Activated CD8-positive, alpha-beta T cell treated with anti-CD3 and anti-CD28 coated beads for 36 hours (primary cell): ENCODE data around the gene FOXD4. TPM values are rescaled to one million over a fixed set of nuclear protein-coding genes. Genes with fewer than 3 reads are reported as not detected.
"Not testable (repeated sequence)": the region's sequence is repeated elsewhere in the genome, so short reads cannot be mapped to it uniquely, and the experiment has no call there.

Experiments
- ATAC-seq: fragments of 200-7000 bp; cut with Tn5 transposase; one replicate; pipeline ENCODE4 v1.10.0; 2021; ENCODE audit warnings: mild to moderate bottlenecking, moderate library complexity
- CTCF ChIA-PET: fragments of 350-600 bp; sonication (Branson Sonifier 250); formaldehyde crosslinking; loops from one replicate; lab custom pipeline; 2021; ENCODE audit warnings: antibody characterized with exemption; lab: Charles Lee
- POLR2A ChIA-PET: fragments of 350-600 bp; sonication (Branson Sonifier 250); formaldehyde crosslinking; loops from one replicate; lab custom pipeline; 2021; ENCODE audit warnings: antibody characterized with exemption; lab: Charles Lee
- DNase-seq: peaks from one replicate; pipeline ENCODE4 v3.0.0-alpha.2; 2020
- H3K27ac Mint-ChIP-seq: one replicate; pipeline ENCODE4 v1.8.0; 2021; ENCODE audit warnings: mild to moderate bottlenecking, mixed read lengths
- H3K27me3 Mint-ChIP-seq: one replicate; pipeline ENCODE4 v1.8.0; 2021; ENCODE audit warnings: mixed read lengths
- H3K36me3 Mint-ChIP-seq: one replicate; pipeline ENCODE4 v1.8.0; 2021; ENCODE audit warnings: low read depth, mixed read lengths
- H3K4me1 Mint-ChIP-seq: one replicate; pipeline ENCODE4 v1.8.0; 2021; ENCODE audit warnings: low read depth, mixed read lengths
- H3K4me3 Mint-ChIP-seq: one replicate; pipeline ENCODE4 v1.8.0; 2021; ENCODE audit warnings: mild to moderate bottlenecking, moderate library complexity, mixed read lengths
- H3K9me3 Mint-ChIP-seq: one replicate; pipeline ENCODE4 v1.8.0; 2021; ENCODE audit warnings: mixed read lengths
- intact Hi-C: fragments of 100-400 bp; cut with micrococcal nuclease; formaldehyde crosslinking; loops from one replicate; pipeline ENCODE4 v1.10.0; 2022
- total RNA-seq, 2 experiments: library from RNA; stranded (reverse); gene quantifications; one replicate each; pipeline ENCODE4 v1.2.3, GENCODE V29; 2021

The FOXD4 gene
- total RNA-seq, 2 experiments from 2014 or later, result not detected

GRCh38 chr9:110672-111071, 7.5 kb downstream of the FOXD4 start:
- H3K4me3 Mint-ChIP-seq, CTCF ChIA-PET, H3K9me3 Mint-ChIP-seq, DNase-seq, intact Hi-C loops, ATAC-seq, H3K4me1 Mint-ChIP-seq, POLR2A ChIA-PET, H3K36me3 Mint-ChIP-seq, H3K27ac Mint-ChIP-seq: not testable (repeated sequence)
- peaks cover 34% of the 10 kb centered on the region for H3K27me3 Mint-ChIP-seq

- H3K27ac Mint-ChIP-seq, DNase-seq, POLR2A ChIA-PET, H3K4me3 Mint-ChIP-seq, H3K9me3 Mint-ChIP-seq, intact Hi-C loops, H3K4me1 Mint-ChIP-seq, H3K36me3 Mint-ChIP-seq, CTCF ChIA-PET, ATAC-seq: not testable (repeated sequence)
- peaks cover 29% of the 10 kb centered on the region for H3K27me3 Mint-ChIP-seq
Observed at GRCh38 chr9:109540-109939, 8.7 kb downstream of the FOXD4 start.

- intact Hi-C loops, POLR2A ChIA-PET: not testable (repeated sequence)
Observed at GRCh38 chr9:108742-109495, 9.3 kb downstream of the FOXD4 start.

GRCh38 chr9:105991-106390, 12.2 kb downstream of the FOXD4 start:
- H3K36me3 Mint-ChIP-seq, POLR2A ChIA-PET, intact Hi-C loops, H3K4me1 Mint-ChIP-seq, DNase-seq, H3K4me3 Mint-ChIP-seq, H3K27ac Mint-ChIP-seq, CTCF ChIA-PET, ATAC-seq, H3K9me3 Mint-ChIP-seq: not testable (repeated sequence)
- peaks cover 19% of the 10 kb centered on the region for H3K27me3 Mint-ChIP-seq

More at GRCh38 chr9:108742-109495, 9.3 kb downstream of the FOXD4 start:
- DNase-seq, H3K9me3 Mint-ChIP-seq, H3K4me1 Mint-ChIP-seq, CTCF ChIA-PET, H3K4me3 Mint-ChIP-seq, H3K27ac Mint-ChIP-seq, ATAC-seq, H3K36me3 Mint-ChIP-seq: not testable (repeated sequence)
- peaks cover 26% of the 10 kb centered on the region for H3K27me3 Mint-ChIP-seq

- H3K9me3 Mint-ChIP-seq, H3K4me1 Mint-ChIP-seq, DNase-seq, H3K27ac Mint-ChIP-seq, intact Hi-C loops, H3K4me3 Mint-ChIP-seq, H3K27me3 Mint-ChIP-seq, H3K36me3 Mint-ChIP-seq, CTCF ChIA-PET, POLR2A ChIA-PET, ATAC-seq: not testable (repeated sequence)
Observed at GRCh38 chr9:100430-100829, 17.8 kb downstream of the FOXD4 start.

GRCh38 chr9:99867-100266, 18.4 kb downstream of the FOXD4 start:
- H3K27me3 Mint-ChIP-seq, POLR2A ChIA-PET, DNase-seq, ATAC-seq, intact Hi-C loops, H3K4me1 Mint-ChIP-seq, CTCF ChIA-PET, H3K4me3 Mint-ChIP-seq, H3K36me3 Mint-ChIP-seq, H3K9me3 Mint-ChIP-seq, H3K27ac Mint-ChIP-seq: not testable (repeated sequence)

- POLR2A ChIA-PET, CTCF ChIA-PET, H3K4me3 Mint-ChIP-seq, intact Hi-C loops, ATAC-seq, H3K4me1 Mint-ChIP-seq, H3K36me3 Mint-ChIP-seq, H3K27ac Mint-ChIP-seq, H3K9me3 Mint-ChIP-seq, H3K27me3 Mint-ChIP-seq, DNase-seq: not testable (repeated sequence)
Observed at GRCh38 chr9:98775-99174, 19.4 kb downstream of the FOXD4 start.

GRCh38 chr9:94992-95391, 23.2 kb downstream of the FOXD4 start:
- POLR2A ChIA-PET, H3K36me3 Mint-ChIP-seq, H3K4me1 Mint-ChIP-seq, intact Hi-C loops, H3K4me3 Mint-ChIP-seq, H3K27me3 Mint-ChIP-seq, H3K9me3 Mint-ChIP-seq, CTCF ChIA-PET, H3K27ac Mint-ChIP-seq: not testable (repeated sequence)
- peak; percentile 47 for ATAC-seq
- peak; percentile 23 for DNase-seq

- intact Hi-C loops, POLR2A ChIA-PET, H3K4me1 Mint-ChIP-seq, H3K36me3 Mint-ChIP-seq, ATAC-seq, CTCF ChIA-PET, H3K9me3 Mint-ChIP-seq, DNase-seq, H3K27me3 Mint-ChIP-seq, H3K27ac Mint-ChIP-seq, H3K4me3 Mint-ChIP-seq: not testable (repeated sequence)
Observed at GRCh38 chr9:94323-94722, 23.9 kb downstream of the FOXD4 start.

GRCh38 chr9:93909-94308, 24.3 kb downstream of the FOXD4 start:
- H3K4me3 Mint-ChIP-seq, H3K36me3 Mint-ChIP-seq, DNase-seq, H3K4me1 Mint-ChIP-seq, ATAC-seq, H3K9me3 Mint-ChIP-seq, H3K27ac Mint-ChIP-seq, POLR2A ChIA-PET, CTCF ChIA-PET, intact Hi-C loops, H3K27me3 Mint-ChIP-seq: not testable (repeated sequence)

- not testable (repeated sequence) for ATAC-seq
Observed at GRCh38 chr9:90851-91250, 27.4 kb downstream of the FOXD4 start.

GRCh38 chr9:88396-89037, 29.7 kb downstream of the FOXD4 start:
- H3K27me3 Mint-ChIP-seq, intact Hi-C loops, H3K27ac Mint-ChIP-seq: not testable (repeated sequence)

More at GRCh38 chr9:90851-91250, 27.4 kb downstream of the FOXD4 start:
- intact Hi-C loops, H3K4me3 Mint-ChIP-seq, H3K4me1 Mint-ChIP-seq, H3K27ac Mint-ChIP-seq, CTCF ChIA-PET, H3K36me3 Mint-ChIP-seq, DNase-seq, H3K27me3 Mint-ChIP-seq, H3K9me3 Mint-ChIP-seq, POLR2A ChIA-PET: not testable (repeated sequence)

More at GRCh38 chr9:88396-89037, 29.7 kb downstream of the FOXD4 start:
- H3K4me3 Mint-ChIP-seq, DNase-seq, H3K9me3 Mint-ChIP-seq, POLR2A ChIA-PET, H3K4me1 Mint-ChIP-seq, H3K36me3 Mint-ChIP-seq, CTCF ChIA-PET: not testable (repeated sequence)
- ATAC-seq, result peak; percentile 99
